Astrocyte of the spinal cord (primary cell): ENCODE data around the gene NEXN.

Experiments used
- DNase-seq: peaks from one replicate; pipeline ENCODE4 v3.0.0; 2011; ENCODE audit warnings: low read depth, low spot score
- H3K4me3 ChIP-seq: 2 replicates; pipeline ENCODE4 v1.5.1; 2011; ENCODE audit warnings: low read depth, mild to moderate bottlenecking, low read length, moderate library complexity
- CTCF ChIP-seq: IDR thresholded peaks from 2 replicates; pipeline ENCODE4 v1.5.1; 2012; ENCODE audit warnings: low read depth, mild to moderate bottlenecking, low read length, inconsistent platforms
- in situ Hi-C: cut with HindIII; loops from 2 replicates; pipeline ENCODE4 v1.10.0; 2017; ENCODE audit warnings: low sequenced_read_pairs

Gene NEXN

GRCh38 chr1:77888081-77888780 lies at the start of gene NEXN:
Gene NEXN, plus strand, starts transcription at chr1:77888624. Its CDS starts 27,483 bp downstream, at chr1:77916107.
- peak within 1 kb of the TSS; percentile 80 for H3K4me3 ChIP-seq
- DNase-seq: peak; percentile 89
- in situ Hi-C loops: no loop called here
- peak; percentile 23 for TF ChIP-seq CTCF

GRCh38 chr1:77841574-77841973 lies 46.9 kb upstream of the NEXN start:
- in situ Hi-C loops: no loop called here
- no peak overlapping the region for H3K4me3 ChIP-seq
- TF ChIP-seq CTCF: no peak
- DNase-seq: no peak

- DNase-seq: no peak
- no peak overlapping the region for H3K4me3 ChIP-seq
- no peak for TF ChIP-seq CTCF
- in situ Hi-C loops: no loop called here
These were observed 42.5 kb upstream of the NEXN start for GRCh38 chr1:77845951-77846350.

GRCh38 chr1:77846966-77847365 lies 41.5 kb upstream of the NEXN start:
- no peak for TF ChIP-seq CTCF
- DNase-seq: no peak
- in situ Hi-C loops: no loop called here
- H3K4me3 ChIP-seq: no peak overlapping the region

- DNase-seq: no peak
- in situ Hi-C loops: no loop called here
- TF ChIP-seq CTCF: no peak
- no peak overlapping the region for H3K4me3 ChIP-seq
These were observed 40.8 kb upstream of the NEXN start for GRCh38 chr1:77847621-77848080.

- in situ Hi-C loops: no loop called here
- H3K4me3 ChIP-seq: no peak overlapping the region
- no peak for DNase-seq
- no peak for TF ChIP-seq CTCF
These were observed 38.3 kb upstream of the NEXN start for GRCh38 chr1:77850082-77850481.
